GF-D8 (cell line): ENCODE results near the gene LINC01488.

ENCODE experiments used
- DNase-seq: peaks from one replicate; lab custom pipeline; 2025; lab: John Stamatoyannopoulos, UW

The LINC01488 gene

DNA sequence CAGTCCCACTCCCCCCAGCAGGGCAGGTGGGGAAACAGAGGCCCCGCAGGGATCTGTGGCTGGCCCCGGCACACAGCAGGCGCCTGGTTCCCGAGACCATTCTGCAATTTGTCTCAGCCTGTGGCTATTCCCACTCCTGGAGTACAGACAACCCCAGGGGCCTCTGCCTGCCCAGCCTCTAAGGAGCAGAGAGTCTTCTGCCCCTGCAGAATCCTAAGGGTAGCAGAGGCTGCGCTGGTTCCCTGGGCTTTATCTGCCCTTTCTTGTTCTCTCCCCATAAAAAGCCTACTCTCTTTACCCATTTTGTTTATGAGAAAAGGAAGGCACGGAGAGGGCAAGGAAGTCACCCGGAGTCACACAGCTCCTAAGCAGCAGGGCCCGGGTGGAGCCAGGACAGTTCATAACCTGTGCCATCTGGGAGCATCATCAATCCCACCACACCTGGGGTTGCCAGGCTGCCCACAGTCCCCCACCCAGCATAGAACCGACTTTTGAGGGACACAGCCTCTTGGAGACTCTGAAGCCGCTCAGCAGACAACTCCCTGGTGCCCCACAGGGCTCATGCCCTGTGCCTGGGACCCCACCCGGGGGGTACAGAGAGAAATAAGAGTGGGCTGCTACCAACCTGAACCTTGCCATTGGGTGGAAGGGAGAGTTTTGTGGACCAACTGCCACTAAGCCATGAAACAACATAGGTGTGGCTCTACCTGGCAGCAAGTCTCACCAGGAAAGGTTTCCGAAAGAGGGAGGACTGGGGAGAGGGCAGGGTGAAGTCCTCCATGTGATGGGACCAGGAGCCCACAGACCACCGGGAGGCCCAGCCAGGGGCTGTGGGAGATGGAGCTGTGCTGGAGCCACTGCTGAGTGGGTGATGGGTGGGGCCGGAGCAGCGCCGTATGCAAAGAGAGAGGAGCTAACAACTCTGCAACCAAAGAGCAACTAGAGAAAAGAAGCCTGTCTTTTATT is 17.2 kb upstream of the LINC01488 start:
- no peak for DNase-seq

DNA sequence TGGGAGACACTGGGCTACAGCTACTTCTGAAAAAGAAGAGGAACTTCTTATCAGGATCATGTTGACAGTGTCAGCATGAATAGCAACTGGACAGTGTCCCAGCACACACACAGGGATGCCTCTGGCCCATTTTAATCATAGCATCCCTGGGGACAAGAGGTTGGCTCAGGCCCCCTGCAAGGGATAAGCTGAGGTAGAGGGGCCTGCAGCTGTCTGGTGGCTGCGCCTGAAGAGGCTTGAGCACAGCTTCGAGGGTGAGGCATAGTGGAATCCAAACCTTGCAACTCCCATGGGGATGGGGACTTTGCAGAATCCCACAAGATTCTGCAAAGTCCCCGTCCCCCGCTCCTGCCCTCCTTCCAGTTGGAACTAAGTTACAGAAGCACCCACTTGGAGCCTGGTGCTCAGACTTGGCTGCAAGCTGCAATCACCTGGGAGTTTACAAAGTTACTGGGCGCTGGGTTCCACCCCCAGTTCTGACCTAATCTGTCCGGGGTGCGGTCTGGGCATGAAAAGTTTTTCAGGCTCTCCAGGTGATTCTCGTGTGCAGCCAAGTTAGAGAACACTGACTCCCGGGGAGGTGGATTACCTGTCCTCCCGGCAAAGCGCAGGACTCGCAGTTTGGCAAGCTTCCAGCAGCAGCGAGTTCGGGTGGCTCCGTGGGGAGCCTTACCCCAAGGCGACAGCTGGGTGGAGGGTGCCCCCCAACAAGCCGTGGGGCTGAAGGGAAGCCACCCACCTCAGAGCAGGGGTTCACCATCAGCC is 16.0 kb upstream of the LINC01488 start:
- no peak for DNase-seq

GRCh38 chr11:69466039-69466438 is 15.4 kb upstream of the LINC01488 start:
- no peak for DNase-seq

- DNase-seq = no peak
Measured at GRCh38 chr11:69467196-69467595, 14.3 kb upstream of the LINC01488 start.

- no peak for DNase-seq
Measured at GRCh38 chr11:69467646-69468045, 13.8 kb upstream of the LINC01488 start.

GRCh38 chr11:69468221-69468620 is 13.2 kb upstream of the LINC01488 start:
- no peak for DNase-seq

DNA sequence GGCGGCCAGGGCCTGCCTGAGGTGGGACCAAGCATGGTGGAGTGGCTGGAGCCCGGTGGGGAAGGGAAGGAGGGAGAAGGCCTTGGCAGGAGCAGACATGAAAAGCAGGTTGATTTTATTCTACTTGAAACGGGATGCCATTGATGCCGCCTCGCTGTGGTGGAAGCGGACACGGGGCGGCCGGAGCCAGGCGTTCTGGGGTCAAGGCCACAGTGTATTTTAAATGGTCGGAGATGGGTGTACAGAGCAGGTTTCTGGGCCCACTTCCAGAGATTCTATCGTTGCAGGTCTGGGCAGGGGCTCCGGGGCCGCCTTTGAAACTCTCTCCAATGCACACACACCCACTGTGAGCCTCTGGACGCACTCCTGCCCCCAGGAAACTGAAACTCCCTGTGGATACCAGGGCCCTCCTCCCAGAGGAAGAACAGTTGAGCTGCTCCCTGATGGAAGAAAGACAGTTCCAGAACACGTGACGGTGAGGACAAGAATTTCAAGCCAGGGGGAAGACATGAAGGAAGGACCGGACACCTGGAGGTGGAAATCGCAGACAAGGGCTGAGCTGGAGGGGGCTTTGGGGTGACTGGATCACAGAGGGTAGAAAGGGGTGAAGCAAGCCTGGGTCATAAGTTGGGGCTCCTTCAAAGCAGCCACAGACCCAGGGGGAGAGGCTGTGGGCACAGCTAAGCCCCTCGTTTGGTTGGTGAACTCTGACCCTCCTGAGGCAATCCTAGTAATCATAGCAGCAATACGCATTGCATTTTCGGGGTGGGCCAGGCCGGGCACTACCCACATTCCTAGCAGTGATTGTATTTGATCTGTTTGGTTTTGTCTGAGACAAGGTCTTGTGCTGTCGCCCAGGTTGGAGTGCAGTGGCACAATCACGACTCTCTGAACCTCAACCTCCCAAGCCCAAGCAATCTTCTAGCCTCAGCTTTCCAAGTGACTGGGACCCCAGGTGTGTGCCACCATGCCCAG is 12.3 kb upstream of the LINC01488 start:
- no peak for DNase-seq

DNA sequence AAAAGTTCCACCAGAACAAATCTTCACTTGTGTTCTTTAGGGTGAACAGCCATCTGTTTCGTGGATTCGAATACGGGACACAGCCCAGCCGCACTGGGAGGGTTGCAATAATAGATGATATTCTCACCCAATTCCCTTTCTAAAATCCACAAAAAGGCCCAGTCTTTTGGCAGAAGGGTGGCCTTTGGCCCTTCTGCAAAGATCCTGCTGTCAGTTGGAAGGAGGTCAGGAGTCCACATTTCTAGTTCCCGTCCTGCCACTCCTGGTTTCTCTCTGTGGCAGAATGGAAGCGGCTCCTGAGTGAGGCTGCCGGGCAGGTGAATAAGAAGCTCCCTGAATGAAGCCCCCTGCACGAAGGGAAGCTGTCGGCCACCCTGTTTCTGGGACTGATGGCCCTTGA is 11.2 kb upstream of the LINC01488 start:
- DNase-seq = no peak

DNA sequence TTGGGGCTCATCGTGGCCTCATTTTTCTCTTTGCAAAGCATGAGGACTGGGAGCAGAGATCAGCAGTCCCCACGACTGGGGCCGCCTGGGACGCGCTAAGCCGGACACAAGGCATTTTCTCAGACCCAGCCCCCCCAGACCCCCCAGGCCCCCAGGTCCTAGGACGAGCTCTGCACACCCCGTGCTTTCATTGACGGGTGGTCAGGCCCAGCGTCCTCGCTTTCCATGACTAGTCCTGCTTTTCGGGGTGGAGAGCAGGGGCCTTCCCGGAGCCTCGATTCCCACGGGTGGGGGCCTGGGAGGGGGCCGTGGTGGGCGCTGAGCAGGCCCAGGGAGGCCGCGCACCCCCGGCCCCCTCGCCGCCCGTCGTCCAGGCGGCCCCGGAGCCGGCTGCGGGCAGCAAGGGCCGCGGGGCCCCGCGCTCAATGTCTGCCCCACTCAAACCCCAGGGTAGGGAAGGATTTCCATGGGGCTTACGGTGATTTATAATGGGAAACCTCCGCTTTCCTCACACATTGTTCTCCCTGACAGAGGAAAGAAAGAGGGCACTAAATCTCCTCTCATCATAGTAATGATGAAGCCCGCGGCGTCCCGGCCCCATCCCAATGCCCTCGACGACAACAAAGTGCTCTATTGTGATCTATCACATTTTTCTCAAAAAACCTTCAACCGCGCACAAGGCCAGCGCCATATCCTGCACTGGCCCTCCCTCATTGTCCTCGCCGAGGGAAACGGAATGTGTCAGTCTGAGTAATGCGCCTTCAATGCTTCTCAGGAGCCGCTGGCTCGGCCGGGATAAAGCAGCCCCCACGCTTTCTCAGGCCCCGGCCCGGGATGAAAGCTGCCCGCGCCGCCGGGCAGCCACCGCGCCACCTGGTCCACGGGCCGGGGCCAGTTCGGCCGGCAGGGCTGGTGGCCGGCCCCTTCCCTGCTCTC is 10.4 kb upstream of the LINC01488 start:
- no peak for DNase-seq

DNA sequence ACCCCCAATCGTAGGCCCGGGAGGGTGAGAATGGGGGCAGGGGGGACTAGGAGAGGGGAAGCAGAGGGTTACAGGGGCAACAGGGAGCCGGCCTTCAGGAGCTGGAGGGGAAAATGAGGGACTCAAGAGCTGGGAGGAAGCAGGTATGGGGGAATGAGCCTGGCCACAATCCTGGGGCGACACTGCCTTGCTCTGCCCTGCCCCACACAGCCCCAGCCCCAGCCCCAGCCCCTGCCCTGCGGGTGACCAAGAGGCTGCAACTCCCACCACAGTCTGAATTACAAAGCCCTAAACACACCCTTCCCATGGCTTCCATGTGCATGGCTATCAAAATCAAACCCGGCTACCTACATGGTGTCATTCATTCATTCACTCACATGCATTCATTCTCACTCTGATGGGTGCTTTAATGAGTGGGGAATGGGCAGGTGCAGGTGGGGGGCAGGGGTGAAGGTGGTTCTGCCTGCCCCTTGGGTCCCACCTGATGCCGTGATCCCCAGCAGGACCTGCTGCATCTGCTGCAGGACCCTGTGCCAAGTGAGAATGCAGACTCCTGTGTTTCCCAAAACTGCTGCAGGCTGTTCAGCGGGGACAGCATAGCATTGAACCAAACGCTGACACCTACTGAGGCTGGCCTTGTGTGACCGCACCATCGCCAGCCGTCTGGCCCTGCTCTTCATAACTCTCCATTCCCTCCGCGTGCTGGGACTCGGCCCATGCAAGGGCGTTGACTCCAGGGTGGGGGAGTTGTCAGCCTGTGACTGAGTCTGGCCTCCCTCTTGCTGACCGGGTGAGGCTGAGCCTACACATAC is 9.5 kb upstream of the LINC01488 start:
- no peak for DNase-seq

DNA sequence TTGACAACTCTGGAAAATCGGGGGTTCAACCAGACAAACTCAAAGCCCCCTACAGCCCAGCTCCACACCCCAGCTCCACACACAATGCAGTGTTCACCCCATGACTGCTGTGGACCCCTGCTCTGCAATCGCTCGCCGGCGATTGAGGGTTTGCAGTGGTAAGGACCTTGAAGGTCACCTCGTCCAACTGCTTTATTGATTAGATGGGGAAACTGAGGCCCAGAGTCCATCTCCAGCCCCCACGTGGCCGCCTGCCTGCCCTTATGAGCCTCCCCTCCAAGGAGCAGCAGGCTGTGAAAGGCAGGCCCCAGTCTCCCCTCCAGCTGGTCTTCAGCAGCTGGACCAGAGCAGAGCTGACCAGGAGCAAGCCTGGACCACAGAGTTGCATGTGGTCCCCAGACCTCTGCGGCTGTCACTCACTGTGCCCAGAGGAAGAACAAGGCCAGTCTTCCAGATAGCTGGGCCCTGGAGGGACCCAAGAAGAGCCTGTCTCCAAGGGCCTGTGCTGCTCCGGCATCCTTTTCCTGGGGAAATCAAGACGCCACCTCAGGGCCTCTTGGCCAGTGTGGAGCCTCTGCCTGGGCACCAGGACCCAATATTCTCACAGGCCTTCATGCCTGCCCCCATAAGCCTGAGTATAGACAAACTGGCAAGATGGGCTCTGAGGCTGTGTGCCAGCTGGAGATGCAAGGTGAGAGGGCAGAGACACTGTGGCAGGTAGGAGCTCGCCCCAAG is 8.8 kb upstream of the LINC01488 start:
- DNase-seq = no peak

- DNase-seq = no peak
Measured at GRCh38 chr11:69473276-69473845, 8.1 kb upstream of the LINC01488 start.

DNA sequence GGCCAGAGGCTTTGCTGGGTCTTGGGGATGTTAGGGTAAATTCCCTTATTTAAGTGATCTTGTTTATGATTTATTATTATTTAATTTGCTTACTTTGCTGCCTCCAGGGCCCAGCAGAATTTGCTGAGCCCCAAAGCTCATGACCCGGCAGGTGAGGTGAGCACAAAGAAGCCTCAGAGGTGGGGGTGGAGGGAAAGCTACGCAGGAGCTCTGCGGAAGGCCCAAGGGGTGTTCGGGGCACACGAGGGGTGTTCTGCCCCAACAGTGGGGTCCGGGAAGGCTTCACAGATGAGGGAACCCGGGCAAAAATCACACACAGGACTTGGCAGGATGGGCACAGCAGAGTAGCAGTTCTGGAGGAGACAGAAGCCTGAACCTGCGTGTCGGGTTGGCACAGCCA is 6.7 kb upstream of the LINC01488 start:
- DNase-seq = no peak

DNA sequence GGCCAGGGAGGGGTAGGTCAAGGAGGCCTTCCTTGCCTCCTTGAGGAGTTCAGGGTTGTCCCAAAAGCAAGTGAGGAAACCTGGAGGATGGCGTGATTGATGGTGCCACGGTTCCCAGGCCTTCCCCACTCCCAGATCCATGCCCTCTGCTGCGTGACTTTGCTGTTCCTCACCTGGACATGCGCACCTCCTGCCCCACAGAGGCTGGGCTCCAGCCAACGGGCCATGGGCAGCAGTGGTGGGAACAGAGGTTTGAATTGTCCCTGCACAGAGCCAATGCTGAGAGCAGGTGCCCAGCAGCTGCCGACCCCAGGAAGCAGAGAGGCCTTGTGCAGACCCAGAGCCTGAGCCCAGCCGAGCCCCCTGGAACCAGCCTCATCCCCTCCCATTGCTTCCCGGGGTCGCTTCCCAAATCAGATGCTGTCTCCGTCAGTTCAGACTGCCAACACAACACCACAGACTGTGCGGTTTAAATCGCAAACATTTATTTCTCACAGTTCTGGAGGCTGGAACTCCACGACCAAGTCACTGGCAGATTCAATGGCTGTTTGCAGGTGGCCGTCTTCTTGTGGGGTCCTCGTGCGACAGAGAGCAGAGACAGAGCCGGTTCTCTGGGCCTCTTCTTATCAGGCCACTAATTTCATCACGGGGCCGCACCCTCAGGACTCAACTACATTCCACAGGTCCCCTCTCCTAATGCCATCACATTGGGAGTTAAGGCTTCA is 6.2 kb upstream of the LINC01488 start:
- no peak for DNase-seq

GRCh38 chr11:69475866-69476471 is 5.5 kb upstream of the LINC01488 start:
- DNase-seq = no peak

DNA sequence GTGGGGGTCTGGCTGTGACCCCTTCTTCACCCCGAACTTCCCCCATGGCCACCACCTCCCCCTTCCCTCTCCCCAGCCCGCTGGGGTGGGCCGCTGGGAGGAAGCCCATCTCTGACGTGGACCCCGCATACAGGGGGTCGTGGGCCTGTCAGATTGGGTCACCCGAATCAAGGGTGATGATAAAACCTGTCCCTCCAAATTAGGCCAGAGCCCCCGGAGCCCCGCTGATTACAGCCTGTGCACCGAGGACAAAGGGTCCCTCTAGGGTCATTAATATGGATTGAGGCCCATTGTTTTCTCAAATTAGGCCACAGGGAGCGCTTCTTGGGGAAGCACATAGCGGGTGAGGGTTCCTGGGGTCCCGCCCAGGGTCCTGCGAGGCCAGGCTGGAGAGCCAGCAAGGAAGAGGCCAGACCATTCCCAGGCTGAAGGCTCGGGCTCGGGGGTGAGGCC is 4.9 kb upstream of the LINC01488 start:
- no peak for DNase-seq

- DNase-seq = no peak
Measured at GRCh38 chr11:69477086-69477485, 4.4 kb upstream of the LINC01488 start.
